GM19328 (cell line): ENCODE measurements around the gene ERN2.

Experiments used
- ATAC-seq: cut with Tn5 transposase; IDR thresholded peaks from one replicate; pipeline ENCODE4 v1.9.1; 2021; ENCODE audit warnings: mild to moderate bottlenecking, moderate library complexity; ENCODE audit not compliant: unreplicated experiment

The ERN2 gene

GRCh38 chr16:23640931-23641765 is 71.9 kb downstream of the ERN2 start, which contains the start of the genes DCTN5 and PALB2:
DCTN5 (plus strand) TSS chr16:23641466; CDS start chr16:23641543, 77 bp downstream.
PALB2 (minus strand) TSS chr16:23641310; CDS start chr16:23641157, 153 bp downstream.
- peak; percentile 99 for ATAC-seq

DNA sequence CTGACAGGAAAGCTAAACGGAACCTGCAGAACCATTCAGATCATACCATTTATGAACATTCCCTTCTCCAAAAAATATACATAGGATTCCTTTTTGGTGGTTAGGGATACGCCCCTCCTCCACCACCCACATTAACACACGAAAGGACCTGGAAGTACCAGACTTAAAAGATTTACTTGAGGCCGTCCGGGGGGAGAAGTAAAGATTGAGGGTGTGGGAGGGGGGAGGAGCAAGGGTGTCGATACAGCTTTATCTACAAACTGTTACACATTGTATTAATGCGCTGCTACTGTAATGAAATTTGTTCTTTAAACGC is 72.4 kb downstream of the ERN2 start:
- no peak for ATAC-seq
